Stomach (tissue), 4 donors: Measurements from ENCODE around the gene TNNI3K.

Source experiments
- CTCF ChIP-seq, 7 experiments: fragments of 450-650 bp in 4 of 7; fragments of 200-600 bp in 3 of 7; sonication (generic) in 3 of 7; IDR thresholded peaks; one replicate each; pipeline ENCODE4 v1.5.1; 2016 to 2019; ENCODE audit warnings: antibody characterized with exemption in 7 of 7, control low read depth in 2 of 7, mild to moderate bottlenecking in 1 of 7
- POLR2A ChIP-seq, 4 donors: fragments of 450-650 bp; IDR thresholded peaks; one replicate each; pipeline ENCODE4 v1.6.1; 2016; ENCODE audit warnings: antibody characterized with exemption in 4 of 4, control low read depth in 2 of 4, mild to moderate bottlenecking in 1 of 4, moderate library complexity in 1 of 4
- POLR2AphosphoS5 ChIP-seq, 3 donors: sonication (generic); formaldehyde crosslinking; IDR thresholded peaks; one replicate each; pipeline ENCODE4 v1.6.1; 2016; ENCODE audit warnings: antibody characterized with exemption in 3 of 3

GRCh38 chr1:74314438-74314837 is 79.3 kb downstream of the TNNI3K start:
- TF ChIP-seq CTCF (IDR thresholded peaks at IDR 0.05) (no peak), POLR2A (IDR thresholded peaks at IDR 0.05) (no peak), POLR2AphosphoS5 (IDR thresholded peaks at IDR 0.05) (no peak)
